Measurements from ENCODE around the gene SLC35F3. TPM values are rescaled to one million over a fixed set of nuclear protein-coding genes. Genes with fewer than 3 reads are reported as not detected.

The SLC35F3 gene
- total RNA-seq, 8 experiments from 2014 or later = 0.46 to 2.1 (median 0.71) TPM; not detected in 3

GRCh38 chr1:234222561-234223280, 318.2 kb downstream of the SLC35F3 start:
- WGBS, 10 experiments = 18 to 95% (median 80%) methylated on average over 2 to 6 of the region's 6 CpGs; no CpG with 5 or more reads in 1 of the 10 experiments

DNA sequence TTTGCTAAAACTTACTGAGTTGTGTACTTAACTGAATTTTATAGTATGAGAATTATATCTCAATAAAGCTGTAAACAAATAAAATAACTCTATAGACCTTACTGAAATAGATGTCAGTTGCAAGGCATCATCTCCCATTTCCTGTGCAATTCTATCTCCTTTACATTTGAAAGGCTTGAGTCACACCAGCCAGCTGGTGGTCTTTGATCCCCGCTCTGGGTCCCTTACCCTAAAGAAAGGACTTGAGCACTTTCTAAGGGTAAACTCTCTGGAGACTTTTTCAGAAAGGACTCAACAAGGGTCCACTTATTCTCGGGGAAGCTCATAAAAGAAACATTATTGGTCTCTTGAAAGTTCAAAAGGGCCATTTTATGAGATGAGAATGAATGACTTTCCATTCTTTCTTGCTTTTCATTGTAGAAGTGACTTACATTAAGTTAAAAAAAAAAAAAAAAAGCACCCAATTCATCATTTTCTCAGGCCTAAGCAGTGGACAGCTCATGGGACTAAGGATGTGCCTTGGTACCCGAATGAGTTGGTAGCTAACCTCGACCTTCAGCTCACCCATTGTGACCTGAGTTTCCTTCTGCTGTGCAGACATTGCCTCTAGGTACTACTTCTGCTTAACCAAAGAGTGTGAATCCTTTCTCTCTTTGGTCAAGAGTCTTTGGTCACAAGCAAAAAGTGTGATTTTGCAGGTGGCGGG, 321.8 kb downstream of the SLC35F3 start:
- in situ Hi-C loops (cut with MboI; ENCODE audit: low pct_unique_long_range_greater_than_20kb in 2 of 9, low sequenced_read_pairs in 9 of 9, unreplicated experiment in 9 of 9) = no loop called here
- Histone ChIP-seq H3K27ac (no peak overlapping the region), H3K4me3 (no peak overlapping the region), H3K4me1 (replicated peaks in 1 of 2) (peaks cover 13 to 16% of the 10 kb centered on the region in 2 donors)
- no peak for ATAC-seq (replicated peaks in 6 of 8)
- 0 to 30% (median 11%) methylated on average over 1 to 5 of the region's 5 CpGs; no CpG with 5 or more reads in 1 of the 10 experiments for WGBS, 10 experiments

More at GRCh38 chr1:234222561-234223280, 318.2 kb downstream of the SLC35F3 start:
- no peak overlapping the region for H3K27ac ChIP-seq
- peak in 1 of 8 experiments; percentile 37 for ATAC-seq (replicated peaks in 6 of 8)
- peaks cover 3 to 5% of the 10 kb centered on the region in 2 donors for H3K4me1 ChIP-seq (replicated peaks in 1 of 2)
- in situ Hi-C loops (cut with MboI; ENCODE audit: low pct_unique_long_range_greater_than_20kb in 2 of 9, low sequenced_read_pairs in 9 of 9, unreplicated experiment in 9 of 9) = no loop called here
- H3K4me3 ChIP-seq = no peak overlapping the region

DNA sequence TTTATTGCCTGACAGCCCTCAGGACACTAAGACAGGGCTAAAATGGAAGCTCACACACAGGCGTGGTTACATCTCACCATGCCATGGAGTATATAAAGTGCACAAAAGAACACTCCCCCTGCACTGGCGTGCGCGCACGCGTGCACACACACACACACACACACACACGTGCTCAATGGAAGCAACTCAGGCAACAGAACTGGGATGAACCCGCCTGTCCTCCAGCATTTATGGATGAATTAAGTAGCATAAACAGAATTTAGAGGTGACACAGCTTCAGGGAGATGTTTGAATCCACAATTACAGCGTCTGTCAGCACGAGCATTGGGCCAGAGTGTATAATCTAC, 322.3 kb downstream of the SLC35F3 start:
- Histone ChIP-seq H3K27ac (no peak overlapping the region), H3K4me1 (replicated peaks in 1 of 2) (peaks cover 13 to 16% of the 10 kb centered on the region in 2 donors), H3K4me3 (no peak overlapping the region)
- ATAC-seq (replicated peaks in 6 of 8) = no peak
- WGBS, 10 experiments = 50 to 95% (median 88%) methylated on average over 2 to 10 of the region's 10 CpGs; no CpG with 5 or more reads in 4 of the 10 experiments
- in situ Hi-C loops (cut with MboI; ENCODE audit: low pct_unique_long_range_greater_than_20kb in 2 of 9, low sequenced_read_pairs in 9 of 9, unreplicated experiment in 9 of 9) = no loop called here

DNA sequence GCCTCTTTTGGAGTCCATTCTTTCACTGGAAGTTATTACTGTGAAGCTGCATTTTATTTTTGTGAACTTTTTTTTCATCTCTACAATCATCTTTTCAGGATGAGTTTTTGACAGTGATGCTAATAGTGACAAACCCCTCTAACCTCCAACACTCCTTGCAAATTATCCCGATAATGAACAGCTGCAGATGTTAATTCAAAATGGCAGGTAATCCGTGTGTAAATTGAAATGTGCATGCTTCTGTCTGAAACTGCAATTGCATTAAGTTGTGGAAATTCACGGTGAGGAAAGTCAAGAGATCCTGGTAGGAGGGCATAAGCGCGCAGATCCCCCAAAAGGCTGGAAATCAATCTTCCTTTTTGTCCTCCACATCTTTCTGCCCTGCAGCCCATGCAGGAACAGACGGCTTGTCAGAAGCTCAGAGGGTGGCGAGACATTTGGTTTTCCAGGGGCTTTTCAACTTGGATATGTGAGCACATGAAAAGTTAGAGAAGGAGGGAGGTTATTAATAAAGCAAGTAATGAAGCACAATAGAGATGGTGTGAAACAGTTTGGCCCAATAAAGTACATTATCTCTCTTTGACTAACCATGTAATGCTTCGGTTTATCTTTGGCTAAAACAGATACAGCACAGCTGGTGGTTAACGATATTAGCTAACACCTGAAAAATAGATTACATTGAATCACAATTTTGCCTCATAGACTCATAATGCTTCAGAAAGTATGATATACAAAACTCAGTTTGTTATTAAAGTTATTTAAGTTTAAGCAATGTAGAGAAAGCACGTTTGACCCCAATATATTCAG, 325.3 kb downstream of the SLC35F3 start:
- 22 to 75% (median 53%) methylated on average over 2 to 10 of the region's 10 CpGs for WGBS, 10 experiments
- Histone ChIP-seq H3K27ac (no peak overlapping the region), H3K4me3 (no peak overlapping the region), H3K4me1 (replicated peaks in 1 of 2) (peaks cover 13 to 16% of the 10 kb centered on the region in 2 donors)
- no peak for ATAC-seq (replicated peaks in 6 of 8)
- in situ Hi-C loops (cut with MboI; ENCODE audit: low pct_unique_long_range_greater_than_20kb in 2 of 9, low sequenced_read_pairs in 9 of 9, unreplicated experiment in 9 of 9) = no loop called here

- Histone ChIP-seq H3K27ac (no peak overlapping the region), H3K4me1 (replicated peaks in 1 of 2) (peaks cover 16% of the 10 kb centered on the region in 2 donors), H3K4me3 (no peak overlapping the region)
- WGBS, 10 experiments = 0 to 67% (median 32%) methylated on average over 2 to 10 of the region's 10 CpGs; no CpG with 5 or more reads in 2 of the 10 experiments
- peak in 5 of 8 experiments; percentile 31 to 80 (median 72) for ATAC-seq (replicated peaks in 6 of 8)
- in situ Hi-C loops (cut with MboI; ENCODE audit: low pct_unique_long_range_greater_than_20kb in 2 of 9, low sequenced_read_pairs in 9 of 9, unreplicated experiment in 9 of 9) = no loop called here
These were observed 326.0 kb downstream of the SLC35F3 start for GRCh38 chr1:234230414-234230862.

GRCh38 chr1:234231061-234231892, 326.8 kb downstream of the SLC35F3 start:
- in situ Hi-C loops (cut with MboI; ENCODE audit: low pct_unique_long_range_greater_than_20kb in 2 of 9, low sequenced_read_pairs in 9 of 9, unreplicated experiment in 9 of 9) = no loop called here
- peaks cover 16 to 19% of the 10 kb centered on the region in 2 donors for H3K4me1 ChIP-seq (replicated peaks in 1 of 2)
- WGBS, 10 experiments = 18 to 100% (median 91%) methylated on average over 1 to 16 of the region's 55 CpGs; no CpG with 5 or more reads in 3 of the 10 experiments
- H3K4me3 ChIP-seq = no peak overlapping the region
- no peak for ATAC-seq (replicated peaks in 6 of 8)
- H3K27ac ChIP-seq = no peak overlapping the region

- Histone ChIP-seq H3K27ac (no peak overlapping the region), H3K4me3 (no peak overlapping the region), H3K4me1 (replicated peaks in 1 of 2) (peaks cover 16 to 19% of the 10 kb centered on the region in 2 donors)
- in situ Hi-C loops (cut with MboI; ENCODE audit: low pct_unique_long_range_greater_than_20kb in 2 of 9, low sequenced_read_pairs in 9 of 9, unreplicated experiment in 9 of 9) = no loop called here
- WGBS, 10 experiments = 60 to 100% (median 99%) methylated on average over 1 to 10 of the region's 13 CpGs; no CpG with 5 or more reads in 3 of the 10 experiments
- no peak for ATAC-seq (replicated peaks in 6 of 8)
These were observed 327.4 kb downstream of the SLC35F3 start for GRCh38 chr1:234231893-234232276.

DNA sequence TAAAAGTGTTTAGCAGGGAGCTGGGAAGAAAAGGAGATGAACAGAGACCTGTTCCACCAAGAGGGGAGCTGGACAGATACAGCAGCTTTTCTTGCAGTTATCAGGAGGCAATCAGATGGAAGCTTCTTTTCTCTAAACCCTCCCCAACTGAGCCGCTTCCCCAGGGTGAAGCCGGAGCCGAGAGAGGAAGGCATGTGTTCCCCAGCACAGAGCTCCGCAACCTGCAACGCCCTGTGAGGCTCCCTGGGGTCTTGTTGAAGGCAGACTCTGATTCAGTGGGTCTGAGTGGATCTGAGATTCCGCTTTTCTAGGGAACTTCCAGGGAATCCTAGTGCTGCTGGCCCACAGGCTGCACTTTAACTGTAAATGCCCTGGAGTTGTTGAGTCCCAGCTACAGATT, 329.7 kb downstream of the SLC35F3 start:
- WGBS, 10 experiments = 0 to 74% (median 53%) methylated on average over 2 to 6 of the region's 6 CpGs; no CpG with 5 or more reads in 5 of the 10 experiments
- ATAC-seq (replicated peaks in 6 of 8) = no peak
- Histone ChIP-seq H3K27ac (no peak overlapping the region), H3K4me1 (replicated peaks in 1 of 2) (peaks cover 16 to 19% of the 10 kb centered on the region in 2 donors), H3K4me3 (no peak overlapping the region)
- in situ Hi-C loops (cut with MboI; ENCODE audit: low pct_unique_long_range_greater_than_20kb in 2 of 9, low sequenced_read_pairs in 9 of 9, unreplicated experiment in 9 of 9) = no loop called here

- Histone ChIP-seq H3K27ac (no peak overlapping the region), H3K4me1 (replicated peaks in 1 of 2) (peaks cover 5 to 13% of the 10 kb centered on the region in 2 donors), H3K4me3 (no peak overlapping the region)
- ATAC-seq (replicated peaks in 6 of 8) = no peak
- in situ Hi-C loops (cut with MboI; ENCODE audit: low pct_unique_long_range_greater_than_20kb in 2 of 9, low sequenced_read_pairs in 9 of 9, unreplicated experiment in 9 of 9) = no loop called here
- WGBS, 10 experiments = 33 to 81% (median 43%) methylated on average over 2 to 4 of the region's 4 CpGs; no CpG with 5 or more reads in 4 of the 10 experiments
These were observed 331.0 kb downstream of the SLC35F3 start for GRCh38 chr1:234235434-234235881.

- H3K4me1 ChIP-seq (replicated peaks in 1 of 2) = peaks cover 0 to 7% of the 10 kb centered on the region in 2 donors
- no peak overlapping the region for H3K4me3 ChIP-seq
- ATAC-seq (replicated peaks in 6 of 8) = peak in 2 of 8 experiments; percentile 32 to 90
- in situ Hi-C loops (cut with MboI; ENCODE audit: low pct_unique_long_range_greater_than_20kb in 2 of 9, low sequenced_read_pairs in 9 of 9, unreplicated experiment in 9 of 9) = no loop called here
- 17 to 75% (median 71%) methylated on average over 1 to 2 of the region's 2 CpGs; no CpG with 5 or more reads in 5 of the 10 experiments for WGBS, 10 experiments
- no peak overlapping the region for H3K27ac ChIP-seq
These were observed 332.9 kb downstream of the SLC35F3 start for GRCh38 chr1:234237393-234237792.

DNA sequence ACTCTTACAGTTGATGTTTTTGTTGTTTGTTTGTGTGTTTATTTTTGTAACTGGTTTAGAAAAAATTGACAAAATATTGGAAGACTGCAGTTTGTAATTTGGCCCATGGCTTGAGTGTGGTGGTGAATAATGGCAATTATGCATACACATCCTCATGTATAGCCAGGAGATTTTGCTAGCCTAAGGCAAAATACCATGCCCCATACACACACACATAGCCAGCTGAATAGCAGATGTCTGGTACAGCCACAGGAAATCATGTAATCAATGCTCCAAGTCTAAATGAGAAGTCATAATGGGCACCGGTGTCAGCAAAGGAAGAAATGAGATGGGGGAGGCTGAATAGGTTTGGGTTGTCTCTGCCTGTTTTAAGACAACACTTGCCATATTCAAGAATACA, 333.6 kb downstream of the SLC35F3 start:
- 0 to 100% (median 83%) methylated on average over 1 of the region's 1 CpG; no CpG with 5 or more reads in 3 of the 10 experiments for WGBS, 10 experiments
- ATAC-seq (replicated peaks in 6 of 8) = peak in 3 of 8 experiments; percentile 25 to 76 (median 57)
- H3K4me1 ChIP-seq (replicated peaks in 1 of 2) = peaks cover 0 to 7% of the 10 kb centered on the region in 2 donors
- in situ Hi-C loops (cut with MboI; ENCODE audit: low pct_unique_long_range_greater_than_20kb in 2 of 9, low sequenced_read_pairs in 9 of 9, unreplicated experiment in 9 of 9) = no loop called here
- H3K4me3 ChIP-seq = no peak overlapping the region
- H3K27ac ChIP-seq = no peak overlapping the region

DNA sequence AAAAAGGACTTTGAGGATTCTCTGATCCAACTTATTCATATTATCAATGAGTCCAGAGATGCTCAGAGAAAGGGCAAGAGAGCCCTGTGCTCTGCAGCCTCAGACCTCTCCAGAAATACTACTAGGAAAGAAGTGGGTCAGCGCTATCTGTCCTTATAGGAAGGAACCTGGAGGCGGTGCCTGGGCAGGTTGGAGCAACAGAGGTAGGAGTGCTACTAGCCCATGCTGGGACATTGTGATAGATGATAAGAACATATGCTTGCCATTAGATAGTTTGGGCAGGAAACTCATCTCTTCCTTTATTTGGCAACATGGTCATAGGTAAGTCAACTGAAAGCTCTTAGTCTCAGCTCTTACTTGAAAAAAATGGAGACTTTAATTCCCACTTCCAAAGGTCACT, 335.0 kb downstream of the SLC35F3 start:
- Histone ChIP-seq H3K4me3 (no peak overlapping the region), H3K4me1 (replicated peaks in 1 of 2) (peaks cover 0 to 7% of the 10 kb centered on the region in 2 donors), H3K27ac (no peak overlapping the region)
- WGBS, 10 experiments = 60 to 100% (median 94%) methylated on average over 1 to 2 of the region's 2 CpGs; no CpG with 5 or more reads in 3 of the 10 experiments
- no peak for ATAC-seq (replicated peaks in 6 of 8)
- in situ Hi-C loops (cut with MboI; ENCODE audit: low pct_unique_long_range_greater_than_20kb in 2 of 9, low sequenced_read_pairs in 9 of 9, unreplicated experiment in 9 of 9) = no loop called here

All from motor neuron (in vitro differentiated cells).